ENCODE measurements around the gene DISP3.

GRCh38 chr1:11474826-11475225 is 4.1 kb upstream of the DISP3 start:
- TF ChIP-seq MAX (IDR thresholded peaks at IDR 0.05; ENCODE audit: low read depth): no peak
- TF ChIP-seq CTCF (IDR thresholded peaks at IDR 0.05): no peak
- no peak for TF ChIP-seq SIN3A (IDR thresholded peaks at IDR 0.05; ENCODE audit: borderline replicate concordance, low read depth, low read length)
